Activated CD8-positive, alpha-beta memory T cell treated with anti-CD3 and anti-CD28 coated beads for 48 hours (primary cell): Measurements from ENCODE around the gene NXN.
"Not testable (repeated sequence)": the region's sequence is repeated elsewhere in the genome, so short reads cannot be mapped to it uniquely, and the experiment has no call there.

Experiments
- DNase-seq, 3 experiments: peaks; one replicate each; pipeline ENCODE4 v3.0.0-alpha.2; 2020; ENCODE audit warnings: low read depth in 2 of 3, low spot score in 2 of 3

NXN gene

GRCh38 chr17:956905-957304, 22.7 kb downstream of the NXN start:
- no peak for DNase-seq

GRCh38 chr17:954431-955164, 25.0 kb downstream of the NXN start:
- no peak for DNase-seq

GRCh38 chr17:953767-954166, 25.8 kb downstream of the NXN start:
- DNase-seq: no peak

GRCh38 chr17:952592-952991, 27.0 kb downstream of the NXN start:
- not testable (repeated sequence) for DNase-seq

- DNase-seq: no peak
Measured at GRCh38 chr17:951325-952132, 28.0 kb downstream of the NXN start.

GRCh38 chr17:949623-950303, 29.8 kb downstream of the NXN start:
- no peak for DNase-seq

- no peak for DNase-seq
Measured at GRCh38 chr17:948284-948852, 31.2 kb downstream of the NXN start.

- DNase-seq: no peak
Measured at GRCh38 chr17:946510-947236, 32.9 kb downstream of the NXN start.

GRCh38 chr17:945672-946071, 33.9 kb downstream of the NXN start:
- DNase-seq: no peak

GRCh38 chr17:944266-944826, 35.2 kb downstream of the NXN start:
- DNase-seq: no peak

GRCh38 chr17:935485-935884, 44.1 kb downstream of the NXN start:
- DNase-seq: no peak

GRCh38 chr17:933312-934073, 46.1 kb downstream of the NXN start:
- DNase-seq: no peak

GRCh38 chr17:930258-930657, 49.3 kb downstream of the NXN start:
- DNase-seq: no peak

- DNase-seq: no peak
Measured at GRCh38 chr17:929586-929985, 50.0 kb downstream of the NXN start.

- DNase-seq: no peak
Measured at GRCh38 chr17:927611-928461, 51.7 kb downstream of the NXN start.

- DNase-seq: no peak
Measured at GRCh38 chr17:925817-926216, 53.8 kb downstream of the NXN start.

GRCh38 chr17:924711-925475, 54.7 kb downstream of the NXN start:
- DNase-seq: no peak

GRCh38 chr17:924306-924705, 55.3 kb downstream of the NXN start:
- not testable (repeated sequence) for DNase-seq
